Tongue (tissue), 2 donors: ENCODE data around the gene MORC2. TPM values are rescaled to one million over a fixed set of nuclear protein-coding genes. Genes with fewer than 3 reads are reported as not detected.

Experiments
- DNase-seq: peaks from one replicate; pipeline ENCODE4 v3.0.0-alpha.2; 2015
- total RNA-seq: library from RNA; depleted of rRNA; stranded (reverse); fragments of >200 nt; gene quantifications from one replicate; pipeline ENCODE4 v1.2.3, GENCODE V29; 2014

Gene MORC2
- total RNA-seq, result 16.5 TPM

GRCh38 chr22:30968015-30968923 is at the start of gene MORC2:
Gene MORC2 (minus strand): TSS chr22:30968774. CDS start chr22:30967889, 885 bp downstream.
- no peak for DNase-seq

DNA sequence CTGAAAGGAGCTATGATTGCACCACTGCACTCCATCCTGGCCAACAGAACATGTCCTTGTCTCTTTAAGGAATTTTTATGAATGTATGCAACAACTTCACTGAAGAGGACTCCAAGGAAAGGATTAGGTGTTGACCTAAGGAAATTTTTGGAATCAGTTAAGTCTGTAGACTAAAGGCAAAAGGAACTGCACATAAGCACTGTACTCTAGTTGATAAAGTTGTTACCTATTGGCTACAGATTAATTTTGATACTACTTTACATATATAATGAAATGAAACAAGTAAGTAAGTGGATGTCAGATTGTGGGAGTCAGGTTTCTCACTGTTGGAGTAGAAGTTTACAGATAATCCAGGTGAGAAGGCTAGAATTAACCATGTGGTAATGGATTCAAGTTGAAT is 37.0 kb upstream of the MORC2 start:
- DNase-seq, result no peak

GRCh38 chr22:31001124-31001770 is 32.7 kb upstream of the MORC2 start:
- no peak for DNase-seq

DNA sequence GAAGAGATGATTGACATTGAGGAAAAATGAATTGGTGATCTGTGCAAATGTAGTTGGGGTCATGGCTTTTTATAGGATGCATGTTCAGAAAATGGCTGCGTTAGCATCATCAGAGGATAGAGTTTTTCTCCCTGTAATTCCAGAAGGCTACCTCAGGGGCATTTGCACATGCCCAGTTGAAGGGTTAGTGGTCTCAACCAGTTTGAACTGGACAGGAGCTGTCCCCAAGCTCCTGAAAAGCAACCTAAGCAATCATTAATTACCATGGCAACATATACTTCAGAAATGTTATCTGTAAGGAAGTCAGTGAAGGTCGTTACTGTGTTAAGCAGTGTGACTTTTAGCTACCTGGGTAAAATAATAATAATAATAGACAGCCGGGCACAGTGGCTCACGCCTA is 29.8 kb upstream of the MORC2 start:
- no peak for DNase-seq

GRCh38 chr22:30996462-30996861 is 27.9 kb upstream of the MORC2 start:
- DNase-seq, result no peak

DNA sequence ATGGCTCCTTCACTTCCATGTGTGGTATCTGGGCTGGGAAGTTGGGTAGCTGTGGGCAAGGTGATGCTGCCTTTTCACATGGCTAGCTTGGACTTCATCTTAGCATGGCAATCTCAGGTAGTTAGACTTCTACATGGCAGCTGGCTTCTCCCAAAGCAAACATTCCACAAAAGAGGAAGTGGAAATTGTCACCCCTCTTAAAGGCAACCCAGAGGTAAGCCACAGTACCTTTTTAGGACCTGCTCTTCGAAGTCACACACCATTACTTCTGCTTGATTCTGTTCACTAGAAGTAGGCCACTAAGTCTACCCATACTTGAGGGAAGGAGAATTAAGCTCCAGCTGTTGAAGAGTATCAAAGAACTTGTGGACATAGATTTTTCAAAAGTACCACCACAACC is 26.4 kb upstream of the MORC2 start:
- no peak for DNase-seq

GRCh38 chr22:30992565-30992964 is 24.0 kb upstream of the MORC2 start:
- DNase-seq, result no peak

- no peak for DNase-seq
Measured at GRCh38 chr22:30990690-30991089, 22.1 kb upstream of the MORC2 start.

DNA sequence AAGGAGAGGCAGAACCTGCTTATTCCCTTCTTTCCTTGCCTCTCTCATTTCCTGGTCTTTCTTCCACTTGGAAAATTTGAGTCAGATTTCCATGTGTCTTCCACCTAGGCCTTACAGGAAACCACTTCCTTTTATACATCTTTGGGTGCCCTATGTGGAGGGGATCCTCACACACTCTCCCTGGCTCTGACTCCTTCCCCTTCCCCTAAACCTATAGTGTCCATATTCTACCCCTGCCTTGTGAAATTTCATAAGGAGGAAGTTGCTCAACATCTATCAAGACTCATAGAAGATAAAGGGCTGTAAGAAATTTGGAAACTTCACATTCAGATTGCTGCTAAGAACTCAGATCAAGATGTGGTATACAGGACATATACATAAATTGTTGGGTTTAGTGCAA is 20.9 kb upstream of the MORC2 start:
- no peak for DNase-seq

GRCh38 chr22:30985561-30986208 is 17.1 kb upstream of the MORC2 start:
- no peak for DNase-seq

GRCh38 chr22:30984317-30984716 is 15.7 kb upstream of the MORC2 start:
- DNase-seq, result no peak

- no peak for DNase-seq
Measured at GRCh38 chr22:30982512-30982911, 13.9 kb upstream of the MORC2 start.

- DNase-seq, result no peak
Measured at GRCh38 chr22:30979932-30980331, 11.4 kb upstream of the MORC2 start.

GRCh38 chr22:30978304-30978962 is 9.9 kb upstream of the MORC2 start:
- DNase-seq, result no peak

GRCh38 chr22:30970356-30970746 is 1.8 kb upstream of the MORC2 start:
- DNase-seq, result no peak

GRCh38 chr22:30969532-30970355 is 1.2 kb upstream of the MORC2 start:
- peak; percentile 54 for DNase-seq

- peak; percentile 99 for DNase-seq
Measured at GRCh38 chr22:30968924-30969531, 454 bp upstream of the MORC2 start, which contains the start of gene TUG1. Gene TUG1 (plus strand): TSS chr22:30969265.

- DNase-seq, result no peak
Measured at GRCh38 chr22:30964858-30965257, 3.7 kb downstream of the MORC2 start.

DNA sequence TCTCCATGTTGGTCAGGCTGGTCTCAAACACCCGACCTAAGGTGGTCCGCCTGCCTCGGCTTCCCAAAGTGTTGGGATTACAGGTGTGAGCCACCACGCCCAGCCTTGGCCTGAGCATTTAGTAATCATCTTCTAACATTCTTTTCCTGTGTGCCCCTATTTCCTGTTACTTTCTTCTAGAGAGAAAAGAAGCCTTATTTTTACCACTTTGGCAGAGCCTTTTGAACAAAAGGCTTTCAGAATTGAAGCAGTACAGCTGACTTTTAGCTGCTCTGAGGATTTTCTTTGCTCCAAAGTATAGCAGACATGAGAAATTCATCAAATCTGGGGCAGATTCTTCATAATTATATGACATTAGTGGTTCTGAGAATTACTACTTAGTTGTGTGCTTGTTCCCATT is 13.4 kb downstream of the MORC2 start:
- no peak for DNase-seq

GRCh38 chr22:30953206-30953605 is 15.4 kb downstream of the MORC2 start:
- peak; percentile 18 for DNase-seq
